HEK293T (cell line): Measurements from ENCODE around the gene ACTN4.

ENCODE experiments used
- FOXA1 ChIP-seq: fragments of 450-650 bp; IDR thresholded peaks from 2 replicates; pipeline ENCODE4 v1.6.1; 2016; ENCODE audit warnings: mild to moderate bottlenecking
- NFRKB ChIP-seq: fragments of 450-650 bp; IDR thresholded peaks from 2 replicates; pipeline ENCODE4 v1.6.1; 2016; ENCODE audit warnings: mild to moderate bottlenecking, moderate library complexity
- SP1 ChIP-seq: fragments of 450-650 bp; IDR thresholded peaks from 2 replicates; pipeline ENCODE4 v1.6.1; 2017
- TARDBP ChIP-seq: fragments of 450-650 bp; IDR thresholded peaks from 2 replicates; pipeline ENCODE4 v1.6.1; 2016

DNA sequence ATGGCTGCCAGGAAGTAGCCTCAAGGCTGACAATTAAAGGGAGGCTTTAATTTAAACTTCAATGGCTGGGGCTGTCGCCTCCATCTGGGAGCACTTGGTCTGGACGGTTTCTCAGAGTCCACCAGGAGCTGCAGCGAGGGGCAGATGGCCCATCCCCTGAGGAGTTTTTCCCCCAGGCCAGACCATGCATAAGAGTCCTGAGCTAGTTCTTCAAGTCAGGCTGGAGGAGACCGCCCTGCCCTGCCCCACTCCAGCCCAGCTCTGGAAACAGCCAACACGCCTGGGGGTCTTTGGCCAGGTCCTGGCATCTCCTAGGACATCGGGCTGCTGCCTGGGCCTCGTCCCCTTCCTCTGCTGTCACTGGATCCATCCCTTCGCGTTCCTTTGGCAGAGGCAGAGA lies 5.3 kb upstream of the ACTN4 start:
- TF ChIP-seq TARDBP, result no peak
- TF ChIP-seq SP1, result no peak
- no peak for TF ChIP-seq FOXA1
- no peak for TF ChIP-seq NFRKB
